ENCODE results near the gene PLXNA1. TPM values are rescaled to one million over a fixed set of nuclear protein-coding genes. Genes with fewer than 3 reads are reported as not detected.

The PLXNA1 gene
- total RNA-seq, 2 donors from 2014 or later, result 17.0 to 49.5 TPM

DNA sequence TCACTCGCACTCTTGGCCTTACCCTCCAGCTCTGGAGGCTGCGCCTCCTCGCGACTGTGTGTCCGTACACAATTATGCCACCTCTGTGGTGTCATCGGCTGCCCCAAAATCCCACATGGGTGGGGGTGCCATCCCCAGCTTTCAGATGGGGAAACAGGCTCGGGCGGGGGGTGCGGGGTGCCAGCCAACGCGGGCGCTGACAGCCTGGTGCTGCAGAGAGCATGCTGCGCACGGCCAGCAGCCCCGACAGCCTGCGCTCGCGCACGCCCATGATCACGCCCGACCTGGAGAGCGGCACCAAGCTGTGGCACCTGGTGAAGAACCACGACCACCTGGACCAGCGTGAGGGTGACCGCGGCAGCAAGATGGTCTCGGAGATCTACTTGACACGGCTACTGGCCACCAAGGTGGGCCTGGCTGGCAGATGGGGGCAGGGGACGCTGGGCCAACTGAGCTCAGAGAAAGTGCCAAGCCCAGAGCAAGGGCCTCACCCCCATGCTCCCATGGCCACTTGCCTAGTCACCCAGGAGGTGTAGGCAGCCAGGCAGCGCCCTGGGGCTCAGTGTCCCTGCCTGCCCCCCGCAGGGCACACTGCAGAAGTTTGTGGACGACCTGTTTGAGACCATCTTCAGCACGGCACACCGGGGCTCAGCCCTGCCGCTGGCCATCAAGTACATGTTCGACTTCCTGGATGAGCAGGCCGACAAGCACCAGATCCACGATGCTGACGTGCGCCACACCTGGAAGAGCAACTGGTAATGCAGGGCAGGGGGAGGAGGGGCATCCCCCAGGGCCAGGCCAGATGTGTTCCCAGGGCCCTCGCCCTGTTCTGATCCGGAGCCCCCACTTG, 47.0 kb downstream of the PLXNA1 start:
- intact Hi-C loops (cut with DNase I), result no loop called here
- H3K4me1 ChIP-seq (replicated peaks), result no peaks in the 10 kb centered on the region
- H3K9me3 ChIP-seq, result no peaks in the 10 kb centered on the region
- WGBS, result 95% methylated on average over 38 of the region's 42 CpGs
- no peak for DNase-seq (ENCODE audit: low spot score)
- H3K27me3 ChIP-seq (replicated peaks; ENCODE audit: insufficient read depth), result no peaks in the 10 kb centered on the region
- TF ChIP-seq POLR2A (IDR thresholded peaks at IDR 0.05), result no peak
- no peak for TF ChIP-seq POLR2AphosphoS5 (IDR thresholded peaks at IDR 0.05)
- TF ChIP-seq, protein P1, sequence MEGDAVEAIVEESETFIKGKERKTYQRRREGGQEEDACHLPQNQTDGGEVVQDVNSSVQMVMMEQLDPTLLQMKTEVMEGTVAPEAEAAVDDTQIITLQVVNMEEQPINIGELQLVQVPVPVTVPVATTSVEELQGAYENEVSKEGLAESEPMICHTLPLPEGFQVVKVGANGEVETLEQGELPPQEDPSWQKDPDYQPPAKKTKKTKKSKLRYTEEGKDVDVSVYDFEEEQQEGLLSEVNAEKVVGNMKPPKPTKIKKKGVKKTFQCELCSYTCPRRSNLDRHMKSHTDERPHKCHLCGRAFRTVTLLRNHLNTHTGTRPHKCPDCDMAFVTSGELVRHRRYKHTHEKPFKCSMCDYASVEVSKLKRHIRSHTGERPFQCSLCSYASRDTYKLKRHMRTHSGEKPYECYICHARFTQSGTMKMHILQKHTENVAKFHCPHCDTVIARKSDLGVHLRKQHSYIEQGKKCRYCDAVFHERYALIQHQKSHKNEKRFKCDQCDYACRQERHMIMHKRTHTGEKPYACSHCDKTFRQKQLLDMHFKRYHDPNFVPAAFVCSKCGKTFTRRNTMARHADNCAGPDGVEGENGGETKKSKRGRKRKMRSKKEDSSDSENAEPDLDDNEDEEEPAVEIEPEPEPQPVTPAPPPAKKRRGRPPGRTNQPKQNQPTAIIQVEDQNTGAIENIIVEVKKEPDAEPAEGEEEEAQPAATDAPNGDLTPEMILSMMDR (IDR thresholded peaks at IDR 0.05), result no peak
- H3K4me3 ChIP-seq, result no peak overlapping the region
- H3K27ac ChIP-seq, result no peak overlapping the region
- H3K36me3 ChIP-seq, result peaks cover 6 to 10% of the 10 kb centered on the region in 2 donors

DNA sequence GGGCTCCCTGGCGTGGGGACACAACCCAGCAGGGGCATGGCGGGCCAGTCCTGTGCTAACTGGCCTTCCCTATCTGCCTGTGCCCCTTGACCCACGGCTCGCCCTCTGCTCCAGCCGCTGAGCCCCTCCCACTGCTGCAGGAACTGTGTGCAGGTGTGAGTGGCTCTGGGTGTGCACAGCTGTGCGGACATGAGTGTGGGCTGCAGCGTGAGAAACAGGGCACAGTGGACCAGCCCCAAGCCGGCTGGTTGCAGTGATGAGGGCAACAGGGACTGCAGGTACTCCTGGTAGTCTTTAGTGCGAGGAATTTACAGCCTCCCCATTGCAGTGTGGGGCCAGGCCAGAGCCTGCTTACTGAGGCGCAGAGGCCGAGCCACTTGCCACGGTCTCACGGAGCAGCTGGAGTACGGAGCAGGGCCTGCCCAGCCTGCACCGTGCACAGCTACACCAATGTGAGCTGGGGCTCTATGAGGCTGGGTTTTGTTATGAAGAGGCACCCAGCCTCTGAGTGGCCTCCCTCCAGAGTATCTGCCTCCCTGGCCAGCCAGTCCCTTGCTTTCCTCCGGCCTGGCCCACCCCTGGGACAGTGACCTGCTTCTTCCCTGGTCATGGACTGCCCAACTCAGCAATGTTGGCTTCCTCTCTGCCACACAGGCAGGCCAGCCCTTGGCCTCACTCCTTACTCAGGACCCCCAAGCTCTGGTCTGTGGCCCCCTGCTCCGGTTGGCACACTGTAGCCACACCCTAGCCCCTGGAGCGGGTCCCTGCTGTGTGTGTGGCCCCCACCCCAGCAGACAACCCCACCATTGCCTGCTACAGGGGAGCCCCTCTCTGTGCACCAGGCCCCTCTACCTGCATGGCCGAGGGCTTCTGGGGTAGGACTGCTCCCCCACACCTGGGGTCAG, 47.8 kb downstream of the PLXNA1 start:
- DNase-seq (ENCODE audit: low spot score), result no peak
- 93% methylated on average over 14 of the region's 19 CpGs for WGBS
- no peak for TF ChIP-seq POLR2AphosphoS5 (IDR thresholded peaks at IDR 0.05)
- no peak for TF ChIP-seq POLR2A (IDR thresholded peaks at IDR 0.05)
- TF ChIP-seq, protein P1 (IDR thresholded peaks at IDR 0.05), result no peak
- H3K9me3 ChIP-seq, result no peaks in the 10 kb centered on the region
- peaks cover 6 to 10% of the 10 kb centered on the region in 2 donors for H3K36me3 ChIP-seq
- no peak overlapping the region for H3K27ac ChIP-seq
- no peak overlapping the region for H3K4me3 ChIP-seq
- H3K27me3 ChIP-seq (replicated peaks; ENCODE audit: insufficient read depth), result no peaks in the 10 kb centered on the region
- intact Hi-C loops (cut with DNase I), result no loop called here
- H3K4me1 ChIP-seq (replicated peaks), result no peaks in the 10 kb centered on the region

DNA sequence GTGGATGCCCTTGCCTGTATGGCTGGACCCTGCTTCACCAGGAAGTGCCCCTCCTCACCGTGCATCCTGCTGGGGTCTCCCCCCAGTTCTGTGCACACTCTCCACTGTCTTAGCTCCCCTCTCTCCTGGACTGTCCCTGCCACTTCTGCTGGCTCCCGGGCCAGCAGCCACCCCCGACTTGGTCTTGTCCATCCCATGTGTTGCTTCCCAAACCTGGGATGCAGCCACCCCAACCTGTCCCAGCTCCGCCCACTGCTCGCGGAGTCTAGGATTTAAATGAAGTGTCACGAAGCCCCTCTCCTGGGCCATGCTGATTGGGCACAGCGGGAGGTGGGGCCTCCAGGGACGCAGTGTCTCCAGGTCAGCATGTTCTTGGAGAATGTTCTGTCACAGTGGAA, 48.5 kb downstream of the PLXNA1 start:
- intact Hi-C loops (cut with DNase I), result no loop called here
- H3K27ac ChIP-seq, result no peak overlapping the region
- peaks cover 6 to 10% of the 10 kb centered on the region in 2 donors for H3K36me3 ChIP-seq
- no peaks in the 10 kb centered on the region for H3K27me3 ChIP-seq (replicated peaks; ENCODE audit: insufficient read depth)
- TF ChIP-seq, protein P1 (IDR thresholded peaks at IDR 0.05), result no peak
- no peak for TF ChIP-seq POLR2AphosphoS5 (IDR thresholded peaks at IDR 0.05)
- no peak for TF ChIP-seq POLR2A (IDR thresholded peaks at IDR 0.05)
- H3K4me1 ChIP-seq (replicated peaks), result no peaks in the 10 kb centered on the region
- 91% methylated on average over 9 of the region's 9 CpGs for WGBS
- H3K4me3 ChIP-seq, result no peak overlapping the region
- H3K9me3 ChIP-seq, result no peaks in the 10 kb centered on the region
- DNase-seq (ENCODE audit: low spot score), result no peak

DNA sequence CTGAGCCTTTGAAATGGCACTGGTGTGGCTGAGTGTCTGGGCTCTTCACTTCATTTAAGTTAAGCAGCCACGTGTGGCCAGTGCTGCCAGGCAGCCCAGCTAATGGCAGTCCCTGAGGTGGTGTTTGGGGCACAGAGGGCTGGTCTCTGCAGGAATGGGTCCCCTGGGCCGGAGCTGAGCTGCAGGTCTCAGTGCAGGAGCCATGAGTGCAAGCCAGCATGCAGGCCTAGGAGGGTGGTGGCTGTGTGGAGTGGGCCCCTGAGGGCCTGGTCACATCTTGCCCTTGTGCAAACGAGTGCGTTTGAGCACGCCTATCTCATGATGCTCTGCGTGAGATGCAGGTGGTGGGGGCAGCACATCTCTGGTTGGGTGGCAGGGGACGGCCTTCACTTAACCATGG, 48.9 kb downstream of the PLXNA1 start:
- Histone ChIP-seq H3K4me1 (replicated peaks) (no peaks in the 10 kb centered on the region), H3K4me3 (no peak overlapping the region), H3K9me3 (no peaks in the 10 kb centered on the region), H3K27ac (no peak overlapping the region), H3K36me3 (peaks cover 6 to 10% of the 10 kb centered on the region in 2 donors), H3K27me3 (replicated peaks; ENCODE audit: insufficient read depth) (no peaks in the 10 kb centered on the region)
- 87% methylated on average over 7 of the region's 7 CpGs for WGBS
- no peak for DNase-seq (ENCODE audit: low spot score)
- intact Hi-C loops (cut with DNase I), result no loop called here
- TF ChIP-seq POLR2AphosphoS5 (IDR thresholded peaks at IDR 0.05) (no peak), POLR2A (IDR thresholded peaks at IDR 0.05) (no peak)
- TF ChIP-seq, protein P1 (IDR thresholded peaks at IDR 0.05), result no peak

Measured in prostate gland (tissue), 2 donors.